Natural killer cell (primary cell): Measurements from ENCODE around the gene TARP.
"Not testable (repeated sequence)": the region's sequence is repeated elsewhere in the genome, so short reads cannot be mapped to it uniquely, and the experiment has no call there.

Source experiments
- ATAC-seq, 3 donors: fragments of 150-1000 bp in 2 of 3; fragments of 200-7000 bp in 1 of 3; cut with Tn5 transposase; 1 replicate in 1 of 3; 2 replicates in 2 of 3; pipeline ENCODE4 v1.10.0; 2021; ENCODE audit warnings: mild to moderate bottlenecking in 2 of 3, moderate library complexity in 2 of 3
- DNase-seq, 2 donors: peaks; one replicate each; pipeline versions ENCODE4 v3.0.0 to v3.0.0-alpha.2; 2013 to 2021; ENCODE audit warnings: mixed read lengths in 1 of 2
- H3K27ac ChIP-seq: one replicate; pipeline ENCODE4 v1.5.1; 2013; ENCODE audit warnings: mild to moderate bottlenecking, low read length
- H3K27me3 ChIP-seq: one replicate; pipeline ENCODE4 v1.6.1; 2013; ENCODE audit warnings: low read length; ENCODE audit not compliant: control insufficient read depth, insufficient read depth
- H3K36me3 ChIP-seq: one replicate; pipeline ENCODE4 v1.6.1; 2013; ENCODE audit warnings: low read length; ENCODE audit not compliant: control insufficient read depth, insufficient read depth
- H3K4me1 ChIP-seq: one replicate; pipeline ENCODE4 v1.6.1; 2013; ENCODE audit warnings: low read length; ENCODE audit not compliant: control insufficient read depth, insufficient read depth
- H3K4me3 ChIP-seq: one replicate; pipeline ENCODE4 v1.5.1; 2013; ENCODE audit warnings: low read length
- H3K9me3 ChIP-seq: one replicate; pipeline ENCODE4 v1.6.1; 2013; ENCODE audit warnings: low read length; ENCODE audit not compliant: control insufficient read depth, insufficient read depth
- H3K27ac Mint-ChIP-seq, 2 donors: one replicate each; pipeline ENCODE4 v1.8.0; 2022; ENCODE audit warnings: mild to moderate bottlenecking in 2 of 2, mixed read lengths in 2 of 2, moderate library complexity in 1 of 2
- H3K27me3 Mint-ChIP-seq, 2 donors: one replicate each; pipeline ENCODE4 v1.8.0; 2022; ENCODE audit warnings: low read depth in 2 of 2, mixed read lengths in 2 of 2
- H3K36me3 Mint-ChIP-seq: one replicate; pipeline ENCODE4 v1.8.0; 2022; ENCODE audit warnings: mixed read lengths
- H3K4me1 Mint-ChIP-seq, 2 donors: one replicate each; pipeline ENCODE4 v1.8.0; 2022; ENCODE audit warnings: mixed read lengths in 2 of 2
- H3K4me3 Mint-ChIP-seq: one replicate; pipeline ENCODE4 v1.8.0; 2022; ENCODE audit warnings: mild to moderate bottlenecking, moderate library complexity, mixed read lengths
- H3K9me3 Mint-ChIP-seq, 2 donors: one replicate each; pipeline ENCODE4 v1.8.0; 2022; ENCODE audit warnings: mixed read lengths in 2 of 2
- CTCF ChIP-seq: fragments of 200-600 bp; IDR thresholded peaks from one replicate; pipeline ENCODE4 v1.8.0; 2022; ENCODE audit warnings: antibody characterized with exemption
- WGBS: methylation state at CpG from one replicate; pipeline ENCODE4 v1.1.7; 2013; ENCODE audit warnings: missing lambda C conversion rate; ENCODE audit not compliant: insufficient coverage; 5-methylcytosine and 5-hydroxymethylcytosine counted together
- intact Hi-C: fragments of 100-400 bp; cut with micrococcal nuclease; formaldehyde crosslinking; loops from one replicate; pipeline ENCODE4 v1.14.2; 2022

Gene TARP

GRCh38 chr7:38235606-38236005 lies 37.8 kb downstream of the TARP start:
- ATAC-seq = no peak
- peak overlapping the region; percentile 73 for H3K4me3 Mint-ChIP-seq
- peak overlapping the region; percentile 91 for H3K27ac ChIP-seq

GRCh38 chr7:38234759-38235158 lies 38.7 kb downstream of the TARP start:
- intact Hi-C loops = loop anchor here (5.0 kb wide), 1 partner anchor 1457 kb away; no protein-coding TSS in a partner anchor
- H3K27me3 Mint-ChIP-seq, H3K9me3 ChIP-seq, DNase-seq, H3K9me3 Mint-ChIP-seq, H3K4me3 ChIP-seq, ATAC-seq, H3K27me3 ChIP-seq: not testable (repeated sequence)
- 67% methylated on average over 11 of the region's 11 CpGs for WGBS
- Histone ChIP-seq H3K27ac (peak overlapping the region; percentile 91), H3K36me3 (peaks cover 34% of the 10 kb centered on the region), H3K4me1 (peaks cover 73% of the 10 kb centered on the region)
- H3K36me3 Mint-ChIP-seq = peaks cover 13% of the 10 kb centered on the region
- H3K4me1 Mint-ChIP-seq = peaks cover 90 to 91% of the 10 kb centered on the region in 2 donors
- H3K4me3 Mint-ChIP-seq = peak overlapping the region; percentile 73
- peak overlapping the region; percentile 95 to 96 for H3K27ac Mint-ChIP-seq

More at GRCh38 chr7:38235606-38236005, 37.8 kb downstream of the TARP start:
- H3K27ac Mint-ChIP-seq = peak overlapping the region; percentile 95 to 96
- H3K36me3 Mint-ChIP-seq = peaks cover 7% of the 10 kb centered on the region
- peaks cover 84 to 85% of the 10 kb centered on the region in 2 donors for H3K4me1 Mint-ChIP-seq
- no peaks in the 10 kb centered on the region for H3K9me3 Mint-ChIP-seq
- H3K27me3 ChIP-seq = no peaks in the 10 kb centered on the region
- DNase-seq = no peak
- intact Hi-C loops = no loop called here
- 72% methylated on average over 4 of the region's 4 CpGs for WGBS
- no peaks in the 10 kb centered on the region for H3K27me3 Mint-ChIP-seq
- no peak overlapping the region for H3K4me3 ChIP-seq
- peaks cover 72% of the 10 kb centered on the region for H3K4me1 ChIP-seq
- H3K36me3 ChIP-seq = peaks cover 29% of the 10 kb centered on the region
- TF ChIP-seq CTCF = no peak
- H3K9me3 ChIP-seq = no peaks in the 10 kb centered on the region

GRCh38 chr7:38232502-38233366 lies 40.7 kb downstream of the TARP start:
- TF ChIP-seq CTCF = no peak
- Histone ChIP-seq H3K36me3 (peaks cover 38% of the 10 kb centered on the region), H3K4me3 (no peak overlapping the region), H3K4me1 (peaks cover 78% of the 10 kb centered on the region), H3K9me3 (no peaks in the 10 kb centered on the region), H3K27ac (peak overlapping the region; percentile 91), H3K27me3 (no peaks in the 10 kb centered on the region)
- Mint-ChIP-seq H3K27ac (peak overlapping the region; percentile 95 to 96), H3K9me3 (no peaks in the 10 kb centered on the region), H3K4me3 (peak overlapping the region; percentile 69), H3K36me3 (peaks cover 15% of the 10 kb centered on the region), H3K27me3 (no peaks in the 10 kb centered on the region), H3K4me1 (peaks cover 91 to 97% of the 10 kb centered on the region in 2 donors)
- DNase-seq (peak; percentile 82 to 90), ATAC-seq (peak; percentile 68 to 89 (median 85))
- WGBS = 5% methylated on average over 11 of the region's 11 CpGs
- intact Hi-C loops = loop anchor here (1.0 to 5.0 kb wide), 8 partner anchors 11 to 1455 kb away; no protein-coding TSS in a partner anchor

GRCh38 chr7:38229884-38230642 lies 43.4 kb downstream of the TARP start:
- TF ChIP-seq CTCF = no peak
- Histone ChIP-seq H3K9me3 (no peaks in the 10 kb centered on the region), H3K4me3 (no peak overlapping the region), H3K4me1 (peaks cover 67% of the 10 kb centered on the region), H3K27ac (peak overlapping the region; percentile 86), H3K27me3 (no peaks in the 10 kb centered on the region), H3K36me3 (peaks cover 30% of the 10 kb centered on the region)
- Mint-ChIP-seq H3K9me3 (no peaks in the 10 kb centered on the region), H3K4me1 (peaks cover 93 to 97% of the 10 kb centered on the region in 2 donors), H3K4me3 (peak overlapping the region; percentile 76), H3K27me3 (no peaks in the 10 kb centered on the region), H3K36me3 (peaks cover 23% of the 10 kb centered on the region), H3K27ac (peak overlapping the region; percentile 95 to 96)
- DNase-seq (no peak), ATAC-seq (no peak)
- intact Hi-C loops = loop anchor here (5.0 kb wide), 1 partner anchor 1453 kb away; no protein-coding TSS in a partner anchor
- WGBS = 88% methylated on average over 3 of the region's 6 CpGs
